Anterior cingulate cortex (tissue), 58 donors: ENCODE data around the gene CECR2.
"Not testable (repeated sequence)": the region's sequence is repeated elsewhere in the genome, so short reads cannot be mapped to it uniquely, and the experiment has no call there.

ENCODE experiments used
- DNase-seq, 58 donors: peaks; one replicate each; lab custom pipeline; 2025; lab: John Stamatoyannopoulos, UW

CECR2 gene

GRCh38 chr22:17562906-17563870, 193.9 kb downstream of the CECR2 start, which contains the start of gene SLC25A18:
Gene SLC25A18, plus strand, starts transcription at chr22:17563498. Its CDS starts 16,447 bp downstream, at chr22:17579945.
- peak in 48 of 58 donors; percentile 25 to 85 (median 60) for DNase-seq

GRCh38 chr22:17563936-17564391, 194.7 kb downstream of the CECR2 start:
- peak in 26 of 58 donors; percentile 19 to 76 (median 50) for DNase-seq

GRCh38 chr22:17566016-17566687, 196.9 kb downstream of the CECR2 start:
- DNase-seq = not testable (repeated sequence)

GRCh38 chr22:17566776-17567175, 197.5 kb downstream of the CECR2 start:
- DNase-seq = no peak

- peak in 27 of 58 donors; percentile 17 to 85 (median 47) for DNase-seq
Observed at GRCh38 chr22:17569971-17570511, 200.8 kb downstream of the CECR2 start.

GRCh38 chr22:17570851-17571631, 201.8 kb downstream of the CECR2 start:
- DNase-seq = peak in 56 of 58 donors; percentile 19 to 95 (median 80)

- no peak for DNase-seq
Observed at GRCh38 chr22:17575151-17575550, 205.9 kb downstream of the CECR2 start.

GRCh38 chr22:17575681-17576080, 206.4 kb downstream of the CECR2 start:
- DNase-seq = peak in 12 of 58 donors; percentile 13 to 71 (median 44)

GRCh38 chr22:17576470-17576869, 207.2 kb downstream of the CECR2 start:
- DNase-seq = peak in 4 of 58 donors; percentile 25 to 54 (median 46)

- peak in 50 of 58 donors; percentile 25 to 88 (median 62) for DNase-seq
Observed at GRCh38 chr22:17578136-17578754, 209.0 kb downstream of the CECR2 start.

GRCh38 chr22:17579535-17579981, 210.3 kb downstream of the CECR2 start:
- DNase-seq = no peak

GRCh38 chr22:17580441-17581031, 211.3 kb downstream of the CECR2 start:
- peak in 2 of 58 donors; percentile 20 to 24 for DNase-seq

GRCh38 chr22:17581056-17581455, 211.8 kb downstream of the CECR2 start:
- no peak for DNase-seq

GRCh38 chr22:17581631-17582030, 212.4 kb downstream of the CECR2 start:
- peak in 1 of 58 donors; percentile 29 for DNase-seq

GRCh38 chr22:17583151-17583550, 213.9 kb downstream of the CECR2 start:
- no peak for DNase-seq

- DNase-seq = no peak
Observed at GRCh38 chr22:17586831-17587440, 217.7 kb downstream of the CECR2 start.

- no peak for DNase-seq
Observed at GRCh38 chr22:17587629-17588028, 218.4 kb downstream of the CECR2 start.

- DNase-seq = no peak
Observed at GRCh38 chr22:17588606-17589005, 219.3 kb downstream of the CECR2 start.
